Lower lobe of right lung (tissue), 2 donors: ENCODE results near the gene ZNF865. TPM values are rescaled to one million over a fixed set of nuclear protein-coding genes. Genes with fewer than 3 reads are reported as not detected.

Experiments used
- ATAC-seq, 2 donors: fragments of 200-7000 bp; cut with Tn5 transposase; one replicate each; pipeline ENCODE4 v1.9.1; 2020 to 2022; ENCODE audit warnings: mild to moderate bottlenecking in 2 of 2, moderate library complexity in 2 of 2
- DNase-seq: peaks from one replicate; pipeline ENCODE4 v3.0.0-alpha.2; 2020
- H3K27ac ChIP-seq: fragments of 200-600 bp; one replicate; pipeline ENCODE4 v1.8.0; 2022
- H3K27me3 ChIP-seq: fragments of 200-600 bp; one replicate; pipeline ENCODE4 v1.8.0; 2022; ENCODE audit warnings: low read depth
- H3K36me3 ChIP-seq: fragments of 200-600 bp; one replicate; pipeline ENCODE4 v1.8.0; 2022; ENCODE audit warnings: mild to moderate bottlenecking
- H3K4me1 ChIP-seq: fragments of 200-600 bp; one replicate; pipeline ENCODE4 v1.8.0; 2022
- H3K4me3 ChIP-seq: fragments of 200-600 bp; one replicate; pipeline ENCODE4 v1.8.0; 2022; ENCODE audit warnings: mild to moderate bottlenecking
- H3K9me3 ChIP-seq: fragments of 200-600 bp; one replicate; pipeline ENCODE4 v1.8.0; 2022
- intact Hi-C: fragments of 100-400 bp; cut with DNase I; formaldehyde crosslinking; loops from one replicate; pipeline ENCODE4 v1.11.0; 2022
- total RNA-seq: library from RNA; stranded (reverse); fragmentation: NEBNext Ultra II Directional; extraction: Animal tissue kit (Norgen Biotek cat#: 25700); gene quantifications from one replicate; pipeline ENCODE4 v1.2.1, GENCODE V29; 2021
- TF ChIP-seq, protein P1 (sequence below): fragments of 200-600 bp; IDR thresholded peaks from one replicate; pipeline ENCODE4 v1.8.0; 2022; ENCODE audit warnings: antibody characterized with exemption, mild to moderate bottlenecking
- donor health status: DM: no; HTN: yes; CAD: no; lungs with severe emphysema.

Gene ZNF865
- total RNA-seq, 1 donor from 2014 or later = 16.5 TPM

DNA sequence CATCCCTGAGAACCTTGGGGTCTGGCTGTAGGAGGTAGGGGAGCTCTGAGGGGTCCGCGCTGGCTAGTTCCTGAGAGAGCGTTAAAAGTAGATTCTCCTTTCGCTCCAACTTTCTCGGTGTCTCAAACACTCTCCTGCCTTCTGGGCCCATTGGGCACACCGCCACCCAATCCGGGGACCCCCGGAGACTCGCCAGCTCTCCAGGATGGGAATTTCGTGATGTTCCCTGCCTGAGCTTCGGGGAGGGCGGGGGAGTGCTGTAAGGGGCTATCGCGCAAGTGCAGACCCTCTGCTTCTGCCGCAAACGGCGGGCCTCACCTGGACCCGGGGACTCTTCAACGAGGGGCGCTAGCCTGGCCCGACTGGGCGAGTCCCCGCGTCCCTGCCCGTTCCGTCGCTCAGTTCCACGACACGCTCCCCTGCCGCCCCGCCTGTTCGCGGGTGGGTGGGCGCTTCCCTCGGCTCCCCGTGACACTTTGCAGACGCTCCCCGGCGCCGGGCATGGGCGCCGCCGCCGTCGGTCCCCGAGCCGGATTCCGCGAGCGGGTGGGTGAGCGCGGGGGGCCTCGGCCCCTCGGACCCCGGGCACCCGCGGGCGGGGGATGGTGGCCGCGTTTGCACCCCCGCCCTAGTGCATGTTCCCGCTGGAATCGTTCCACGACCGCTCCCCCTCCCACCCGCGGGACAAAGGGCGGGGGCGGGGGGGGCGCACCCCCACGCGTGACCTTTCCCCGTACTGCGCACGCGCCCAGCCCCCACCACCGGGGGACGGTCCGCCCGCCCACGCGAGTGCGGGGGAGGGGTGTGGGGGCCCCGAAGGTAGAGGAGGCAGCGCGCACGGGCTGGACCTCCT lies 42.5 kb downstream of the ZNF865 start, which contains the start of gene CCDC106:
CCDC106 (plus strand) TSS at position 481 of the 853 bp plus-strand sequence. CDS start 835 bp downstream, outside the sequence.
- Histone ChIP-seq H3K4me3 (peak within 1 kb of the TSS; percentile 90), H3K27ac (peak within 1 kb of the TSS; percentile 84), H3K36me3 (peaks cover 18% of the 10 kb centered on the region), H3K9me3 (no peaks in the 10 kb centered on the region), H3K4me1 (peaks cover 38% of the 10 kb centered on the region), H3K27me3 (no peaks in the 10 kb centered on the region)
- TF ChIP-seq, protein P1, sequence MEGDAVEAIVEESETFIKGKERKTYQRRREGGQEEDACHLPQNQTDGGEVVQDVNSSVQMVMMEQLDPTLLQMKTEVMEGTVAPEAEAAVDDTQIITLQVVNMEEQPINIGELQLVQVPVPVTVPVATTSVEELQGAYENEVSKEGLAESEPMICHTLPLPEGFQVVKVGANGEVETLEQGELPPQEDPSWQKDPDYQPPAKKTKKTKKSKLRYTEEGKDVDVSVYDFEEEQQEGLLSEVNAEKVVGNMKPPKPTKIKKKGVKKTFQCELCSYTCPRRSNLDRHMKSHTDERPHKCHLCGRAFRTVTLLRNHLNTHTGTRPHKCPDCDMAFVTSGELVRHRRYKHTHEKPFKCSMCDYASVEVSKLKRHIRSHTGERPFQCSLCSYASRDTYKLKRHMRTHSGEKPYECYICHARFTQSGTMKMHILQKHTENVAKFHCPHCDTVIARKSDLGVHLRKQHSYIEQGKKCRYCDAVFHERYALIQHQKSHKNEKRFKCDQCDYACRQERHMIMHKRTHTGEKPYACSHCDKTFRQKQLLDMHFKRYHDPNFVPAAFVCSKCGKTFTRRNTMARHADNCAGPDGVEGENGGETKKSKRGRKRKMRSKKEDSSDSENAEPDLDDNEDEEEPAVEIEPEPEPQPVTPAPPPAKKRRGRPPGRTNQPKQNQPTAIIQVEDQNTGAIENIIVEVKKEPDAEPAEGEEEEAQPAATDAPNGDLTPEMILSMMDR = no peak
- peak; percentile 79 for DNase-seq
- intact Hi-C loops = no loop called here
- ATAC-seq = peak; percentile 63 to 71

DNA sequence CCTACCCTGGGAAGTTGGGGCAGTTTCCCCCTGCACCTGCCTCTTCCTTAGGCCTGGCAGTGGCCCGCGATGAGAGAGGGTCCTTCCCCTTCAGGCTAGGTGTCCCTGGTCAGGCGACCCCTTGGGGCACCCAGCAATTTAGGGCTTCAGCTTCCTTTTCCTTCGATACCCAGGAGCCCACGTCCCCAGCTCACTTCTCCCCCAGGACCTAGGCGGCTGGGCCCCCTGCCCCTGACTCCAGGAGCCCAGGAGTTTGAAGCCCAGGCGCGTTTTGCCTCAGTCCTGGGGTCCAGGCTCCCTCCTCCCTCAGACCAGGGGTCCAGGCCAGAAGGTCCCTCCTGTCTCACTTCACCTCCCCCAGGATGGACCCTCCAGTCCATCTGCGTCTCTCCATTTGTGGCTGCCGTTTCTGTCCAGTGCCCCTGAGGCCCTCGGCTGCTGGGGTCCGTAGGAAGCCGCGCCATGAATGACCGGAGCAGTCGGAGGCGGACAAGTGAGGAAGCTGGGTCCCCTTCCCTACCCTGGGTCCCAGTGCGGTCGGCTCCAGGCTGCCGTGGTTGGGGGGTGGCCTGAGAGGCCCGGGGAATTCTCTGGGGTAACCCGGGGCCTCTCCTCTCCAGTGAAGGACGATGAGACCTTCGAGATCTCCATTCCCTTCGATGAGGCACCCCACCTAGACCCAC lies 43.3 kb downstream of the ZNF865 start:
- peaks cover 41% of the 10 kb centered on the region for H3K4me1 ChIP-seq
- no peaks in the 10 kb centered on the region for H3K9me3 ChIP-seq
- ATAC-seq (no peak), DNase-seq (no peak)
- peak overlapping the region; percentile 90 for H3K4me3 ChIP-seq
- peaks cover 18% of the 10 kb centered on the region for H3K36me3 ChIP-seq
- intact Hi-C loops = no loop called here
- peak overlapping the region; percentile 84 for H3K27ac ChIP-seq
- TF ChIP-seq, protein P1 = no peak
- no peaks in the 10 kb centered on the region for H3K27me3 ChIP-seq

- intact Hi-C loops = no loop called here
- Histone ChIP-seq H3K36me3 (peaks cover 18% of the 10 kb centered on the region), H3K27ac (peak overlapping the region; percentile 84), H3K9me3 (no peaks in the 10 kb centered on the region), H3K4me1 (peaks cover 35% of the 10 kb centered on the region), H3K4me3 (peak overlapping the region; percentile 90), H3K27me3 (no peaks in the 10 kb centered on the region)
- ATAC-seq (no peak), DNase-seq (no peak)
- TF ChIP-seq, protein P1 = no peak
Measured at GRCh38 chr19:55649268-55650125, 44.0 kb downstream of the ZNF865 start.

- ATAC-seq = no peak
- TF ChIP-seq, protein P1 = no peak
- no peak overlapping the region for H3K27ac ChIP-seq
- H3K4me1 ChIP-seq = peaks cover 29% of the 10 kb centered on the region
- H3K9me3 ChIP-seq = no peaks in the 10 kb centered on the region
- no peak for DNase-seq
- no peaks in the 10 kb centered on the region for H3K27me3 ChIP-seq
- no peak overlapping the region for H3K4me3 ChIP-seq
- H3K36me3 ChIP-seq = peaks cover 13% of the 10 kb centered on the region
- intact Hi-C loops = no loop called here
Measured at GRCh38 chr19:55650126-55650557, 44.7 kb downstream of the ZNF865 start.
